NT2/D1 (cell line): Measurements from ENCODE around the gene FAM117A.

Experiments used
- YY1 ChIP-seq: IDR thresholded peaks from 2 replicates; pipeline ENCODE4 v1.6.1; 2011; ENCODE audit not compliant: insufficient read length, insufficient read depth
- ZNF274 ChIP-seq: IDR thresholded peaks from 2 replicates; pipeline ENCODE4 v1.6.1; 2011; ENCODE audit warnings: mild to moderate bottlenecking, low read depth, low read length

- no peak for TF ChIP-seq ZNF274
- no peak for TF ChIP-seq YY1
These were observed 71.2 kb downstream of the FAM117A start for GRCh38 chr17:49692751-49693150.
